IMR-90 (cell line): ENCODE data around the gene UNK. TPM values are rescaled to one million over a fixed set of nuclear protein-coding genes. Genes with fewer than 3 reads are reported as not detected.
"Not testable (repeated sequence)": the region's sequence is repeated elsewhere in the genome, so short reads cannot be mapped to it uniquely, and the experiment has no call there.

Experiments
- ATAC-seq: fragments of 200-7000 bp; cut with Tn5 transposase; 2 replicates; pipeline ENCODE4 v1.9.1; 2020; ENCODE audit warnings: low read depth, mild to moderate bottlenecking, moderate library complexity
- BruUV-seq: library from RNA; stranded (reverse); fragments of 400-500 nt; replicated peaks from 2 replicates; lab custom pipeline; 2021; lab: Mats Ljungman, UMichigan
- CTCF ChIA-PET: fragments of 300-600 bp; formaldehyde crosslinking; extraction: SDS; loops from one replicate; lab custom pipeline; 2021; ENCODE audit warnings: antibody characterized with exemption; lab: Yijun Ruan, JAX
- POLR2A ChIA-PET: fragments of 300-600 bp; sonication (Branson Sonifier 250); formaldehyde crosslinking; loops from one replicate; lab custom pipeline; 2022; ENCODE audit warnings: antibody characterized with exemption; ENCODE audit not compliant: unreplicated experiment; lab: Charles Lee
- DNase-seq: peaks from one replicate; pipeline ENCODE4 v3.0.0; 2013
- H2AFZ ChIP-seq: replicated peaks from 2 replicates; pipeline ENCODE3; 2013; ENCODE audit warnings: low read length, mild to moderate bottlenecking; ENCODE audit not compliant: poor library complexity
- H2AK5ac ChIP-seq: 2 replicates; pipeline ENCODE4 v1.6.1; 2013; ENCODE audit warnings: low read depth, low read length, inconsistent platforms
- H2AK9ac ChIP-seq: replicated peaks from 2 replicates; pipeline ENCODE3; 2013; ENCODE audit warnings: mild to moderate bottlenecking, low read depth, low read length, moderate library complexity; ENCODE audit not compliant: poor library complexity
- H2BK120ac ChIP-seq: 2 replicates; pipeline ENCODE4 v1.6.1; 2013; ENCODE audit warnings: low read depth, low read length, inconsistent platforms
- H2BK15ac ChIP-seq: 3 replicates; pipeline ENCODE4 v1.6.1; 2013; ENCODE audit warnings: low read depth, low read length, inconsistent platforms
- H2BK20ac ChIP-seq: 2 replicates; pipeline ENCODE4 v1.6.1; 2013; ENCODE audit warnings: low read depth, mild to moderate bottlenecking, inconsistent platforms, low read length, moderate library complexity
- H2BK5ac ChIP-seq: 2 replicates; pipeline ENCODE4 v1.6.1; 2013; ENCODE audit warnings: mild to moderate bottlenecking, low read depth, low read length, inconsistent platforms; ENCODE audit not compliant: poor library complexity, severe bottlenecking
- H3K14ac ChIP-seq: replicated peaks from 2 replicates; pipeline ENCODE4 v1.6.1; 2013; ENCODE audit warnings: low read depth, low read length, inconsistent platforms
- H3K18ac ChIP-seq: 2 replicates; pipeline ENCODE4 v1.6.1; 2013; ENCODE audit warnings: low read depth, low read length, control low read depth
- H3K23ac ChIP-seq: 2 replicates; pipeline ENCODE4 v1.6.1; 2013; ENCODE audit warnings: low read depth, low read length, inconsistent platforms
- H3K27ac ChIP-seq: 2 replicates; pipeline ENCODE4 v1.5.1; 2013; ENCODE audit warnings: mild to moderate bottlenecking, control low read depth, low read length; ENCODE audit not compliant: insufficient read depth
- H3K27me3 ChIP-seq: 2 replicates; pipeline ENCODE4 v1.6.1; 2013; ENCODE audit warnings: low read length; ENCODE audit not compliant: control insufficient read depth, insufficient read depth
- H3K36me3 ChIP-seq: 2 replicates; pipeline ENCODE4 v1.6.1; 2013; ENCODE audit warnings: low read length, mixed read lengths; ENCODE audit not compliant: control insufficient read depth, insufficient read depth
- H3K4ac ChIP-seq: 2 replicates; pipeline ENCODE4 v1.6.1; 2013; ENCODE audit warnings: low read depth, low read length, inconsistent platforms
- H3K4me1 ChIP-seq: 2 replicates; pipeline ENCODE4 v1.6.1; 2013; ENCODE audit warnings: low read length, mixed read lengths; ENCODE audit not compliant: control insufficient read depth, insufficient read depth
- H3K4me2 ChIP-seq: 2 replicates; pipeline ENCODE4 v1.6.1; 2013; ENCODE audit warnings: low read depth, mild to moderate bottlenecking, control low read depth, low read length, moderate library complexity
- H3K4me3 ChIP-seq: 2 replicates; pipeline ENCODE4 v1.5.1; 2013; ENCODE audit warnings: low read depth, mild to moderate bottlenecking, control low read depth, low read length, moderate library complexity; ENCODE audit not compliant: insufficient read depth
- H3K56ac ChIP-seq: 2 replicates; pipeline ENCODE4 v1.6.1; 2013; ENCODE audit warnings: low read length, inconsistent platforms; ENCODE audit not compliant: insufficient read depth; ENCODE audit errors: extremely low read depth
- H3K79me1 ChIP-seq, 2 experiments: 2 replicates each; pipeline ENCODE4 v1.6.1; 2013; ENCODE audit warnings: low read length in 2 of 2, inconsistent platforms in 1 of 2, low read depth in 1 of 2
- H3K9ac ChIP-seq: 2 replicates; pipeline ENCODE4 v1.6.1; 2013; ENCODE audit warnings: low read depth, low read length, control low read depth
- H3K9me1 ChIP-seq: 2 replicates; pipeline ENCODE4 v1.6.1; 2013; ENCODE audit warnings: low read length, inconsistent platforms; ENCODE audit not compliant: insufficient read depth
- H3K9me3 ChIP-seq: 2 replicates; pipeline ENCODE4 v1.6.1; 2013; ENCODE audit warnings: low read length; ENCODE audit not compliant: control insufficient read depth, insufficient read depth
- H4K20me1 ChIP-seq: 2 replicates; pipeline ENCODE4 v1.6.1; 2013; ENCODE audit warnings: low read length, inconsistent platforms; ENCODE audit not compliant: insufficient read depth
- H4K5ac ChIP-seq: 2 replicates; pipeline ENCODE4 v1.6.1; 2013; ENCODE audit warnings: mild to moderate bottlenecking, low read depth, low read length, control low read depth
- H4K8ac ChIP-seq, 2 experiments: 2 replicates each; pipeline ENCODE4 v1.6.1; 2013; ENCODE audit warnings: low read depth in 2 of 2, low read length in 2 of 2, control low read depth in 1 of 2, inconsistent platforms in 1 of 2
- H4K91ac ChIP-seq: 2 replicates; pipeline ENCODE4 v1.6.1; 2013; ENCODE audit warnings: low read depth, low read length, inconsistent platforms; ENCODE audit not compliant: insufficient read depth
- FOS ChIP-seq: fragments of 150-350 bp; IDR thresholded peaks from 2 replicates; pipeline ENCODE4 v1.6.1; 2016; ENCODE audit warnings: low read depth, low read length
- MAZ ChIP-seq: IDR thresholded peaks from 2 replicates; pipeline ENCODE4 v1.6.1; 2012; ENCODE audit warnings: low read depth, mild to moderate bottlenecking, low read length, improper control_type of control experiment, moderate library complexity, borderline replicate concordance
- NFE2L2 ChIP-seq: fragments of 150-350 bp; IDR thresholded peaks from 2 replicates; pipeline ENCODE4 v1.6.1; 2016; ENCODE audit warnings: low read depth, mild to moderate bottlenecking, low read length
- RAD21 ChIP-seq: IDR thresholded peaks from 2 replicates; pipeline ENCODE4 v1.6.1; 2012; ENCODE audit warnings: low read length, improper control_type of control experiment
- RFX5 ChIP-seq: IDR thresholded peaks from 2 replicates; pipeline ENCODE4 v1.8.0; 2012; ENCODE audit warnings: low read depth, mild to moderate bottlenecking, low read length, moderate library complexity
- WGBS, 2 experiments: methylation state at CpG; one replicate each; pipeline versions ENCODE4 v1.1.5 to v1.1.7; 2013; ENCODE audit warnings: missing lambda C conversion rate in 2 of 2; ENCODE audit not compliant: insufficient read length in 1 of 2; ENCODE audit errors: extremely low coverage in 2 of 2; 5-methylcytosine and 5-hydroxymethylcytosine counted together
- dilution Hi-C: fragments of 300-500 bp; cut with HindIII; formaldehyde crosslinking; loops from one replicate; pipeline ENCODE4 v1.14.3; 2018; ENCODE audit warnings: low sequenced_read_pairs; ENCODE audit not compliant: unreplicated experiment
- in situ Hi-C: fragments of 300-500 bp; cut with MboI; formaldehyde crosslinking; loops from 3 replicates; pipeline ENCODE4 v1.14.3; 2019; ENCODE audit warnings: low sequenced_read_pairs, inconsistent platforms, mixed read lengths
- intact Hi-C: fragments of 100-400 bp; cut with micrococcal nuclease; formaldehyde crosslinking; loops from 2 replicates; pipeline ENCODE4 v1.10.0; 2022
- polyA plus RNA-seq, 3 experiments: library from polyadenylated mRNA; depleted of rRNA; stranded (reverse); fragments of >200 nt; gene quantifications; 2 replicates each; pipeline ENCODE4 v1.2.3, GENCODE V29; 2012; ENCODE audit warnings: low replicate concordance in 1 of 3
- total RNA-seq: library from RNA; depleted of rRNA; stranded (reverse); fragments of >200 nt; gene quantifications from 2 replicates; pipeline ENCODE4 v1.2.3, GENCODE V29; 2012

The UNK gene
- total and polyA plus RNA-seq, 2 of the 4 experiments (the other 2 are of a cell fraction): 15.4 to 17.3 TPM

GRCh38 chr17:75759457-75759856 lies 25.1 kb upstream of the UNK start:
- H2AK5ac ChIP-seq: no peak overlapping the region
- CTCF ChIA-PET: no interaction called here
- no peak overlapping the region for H3K27ac ChIP-seq
- no peak overlapping the region for H4K8ac ChIP-seq
- H3K14ac ChIP-seq: no peak overlapping the region
- H3K36me3 ChIP-seq: no peaks in the 10 kb centered on the region
- no peak overlapping the region for H3K4me2 ChIP-seq
- no peaks in the 10 kb centered on the region for H4K20me1 ChIP-seq
- WGBS, 2 experiments: 70% methylated on average over 2 of the region's 3 CpGs; no CpG with 5 or more reads in 1 of the 2 experiments
- no peak overlapping the region for H2BK20ac ChIP-seq
- no peak overlapping the region for H3K9ac ChIP-seq
- peaks cover 5 to 12% of the 10 kb centered on the region in 2 experiments; a peak in 3 of 4 replicates for H3K79me1 ChIP-seq
- no peak overlapping the region for H3K4me3 ChIP-seq
- no peak overlapping the region for H2AFZ ChIP-seq
- no peak overlapping the region for H2BK5ac ChIP-seq
- no peak overlapping the region for H2BK120ac ChIP-seq
- TF ChIP-seq RAD21 (no peak), MAZ (no peak), NFE2L2 (no peak), RFX5 (no peak), FOS (no peak)
- no peaks in the 10 kb centered on the region for H3K27me3 ChIP-seq
- peaks cover 12% of the 10 kb centered on the region; the same call in 1 of the 2 replicates for H3K9me1 ChIP-seq
- no peak overlapping the region for H3K23ac ChIP-seq
- BruUV-seq: no TSS peak
- ATAC-seq: no peak
- H3K4ac ChIP-seq: no peak overlapping the region
- peaks cover 7% of the 10 kb centered on the region for H3K4me1 ChIP-seq
- no peak overlapping the region for H3K18ac ChIP-seq
- in situ Hi-C loops: no loop called here
- no peak overlapping the region for H2BK15ac ChIP-seq
- dilution Hi-C loops: no loop called here
- no peak overlapping the region for H4K5ac ChIP-seq
- no peak overlapping the region for H3K56ac ChIP-seq
- H4K91ac ChIP-seq: no peak overlapping the region
- DNase-seq: no peak
- no peaks in the 10 kb centered on the region for H3K9me3 ChIP-seq
- POLR2A ChIA-PET: interaction anchor here (0.7 kb wide), 1 partner anchor 21 kb away, joined by 3 read pairs; no protein-coding TSS in a partner anchor
- peak overlapping the region; percentile 81 for H2AK9ac ChIP-seq
- intact Hi-C loops: no loop called here

- CTCF ChIA-PET: interaction anchor here (1.0 kb wide), 1 partner anchor 10 kb away, joined by 4 read pairs; no protein-coding TSS in a partner anchor
- POLR2A ChIA-PET: interaction anchor here (0.7 kb wide), 1 partner anchor 20 kb away, joined by 3 read pairs; no protein-coding TSS in a partner anchor
- dilution Hi-C loops: not testable (repeated sequence)
Measured at GRCh38 chr17:75759978-75760640, 24.5 kb upstream of the UNK start.

More at GRCh38 chr17:75759978-75760640, 24.5 kb upstream of the UNK start:
- H2BK15ac ChIP-seq, H3K4me2 ChIP-seq, H2AFZ ChIP-seq, H2AK5ac ChIP-seq, H3K27me3 ChIP-seq, H4K91ac ChIP-seq, H3K4me1 ChIP-seq, H4K5ac ChIP-seq, H3K36me3 ChIP-seq, H3K4ac ChIP-seq, H3K4me3 ChIP-seq, H3K18ac ChIP-seq, DNase-seq, H2BK120ac ChIP-seq, H3K23ac ChIP-seq, H4K20me1 ChIP-seq, ATAC-seq, H3K56ac ChIP-seq, H3K27ac ChIP-seq, intact Hi-C loops, H4K8ac ChIP-seq, BruUV-seq, H3K9ac ChIP-seq, H2AK9ac ChIP-seq, H3K9me1 ChIP-seq, H3K14ac ChIP-seq, H3K9me3 ChIP-seq, in situ Hi-C loops, H2BK5ac ChIP-seq, H2BK20ac ChIP-seq: not testable (repeated sequence)
- WGBS, 2 experiments: 83% methylated on average over 1 of the region's 6 CpGs; no CpG with 5 or more reads in 1 of the 2 experiments
- peaks cover 5 to 12% of the 10 kb centered on the region in 2 experiments; a peak in 3 of 4 replicates for H3K79me1 ChIP-seq
